ENCODE data around the gene BARX1.

Gene BARX1

DNA sequence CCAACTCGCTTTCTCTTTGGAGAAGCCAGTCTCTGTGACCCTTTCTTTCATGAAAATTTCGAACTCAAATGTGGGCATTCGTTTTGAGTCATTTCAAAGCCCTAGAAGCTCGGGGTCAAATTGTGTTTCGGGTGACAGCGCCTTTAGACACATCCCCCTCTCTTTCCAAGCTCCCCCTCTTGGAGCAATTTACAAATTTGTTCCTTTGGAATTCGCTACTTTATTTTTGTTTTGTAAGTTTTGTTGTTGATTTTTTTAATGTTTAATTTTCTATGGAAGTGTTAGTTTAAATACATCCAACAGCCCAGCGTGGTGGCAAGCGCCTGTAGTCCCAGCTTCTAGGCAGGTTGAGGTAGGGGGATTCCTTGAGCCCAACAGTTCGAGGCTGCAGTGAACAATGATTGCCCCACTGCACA, 4.6 kb upstream of the BARX1 start:
- H3K4me3 ChIP-seq (ENCODE audit: low read length): no peak overlapping the region

DNA sequence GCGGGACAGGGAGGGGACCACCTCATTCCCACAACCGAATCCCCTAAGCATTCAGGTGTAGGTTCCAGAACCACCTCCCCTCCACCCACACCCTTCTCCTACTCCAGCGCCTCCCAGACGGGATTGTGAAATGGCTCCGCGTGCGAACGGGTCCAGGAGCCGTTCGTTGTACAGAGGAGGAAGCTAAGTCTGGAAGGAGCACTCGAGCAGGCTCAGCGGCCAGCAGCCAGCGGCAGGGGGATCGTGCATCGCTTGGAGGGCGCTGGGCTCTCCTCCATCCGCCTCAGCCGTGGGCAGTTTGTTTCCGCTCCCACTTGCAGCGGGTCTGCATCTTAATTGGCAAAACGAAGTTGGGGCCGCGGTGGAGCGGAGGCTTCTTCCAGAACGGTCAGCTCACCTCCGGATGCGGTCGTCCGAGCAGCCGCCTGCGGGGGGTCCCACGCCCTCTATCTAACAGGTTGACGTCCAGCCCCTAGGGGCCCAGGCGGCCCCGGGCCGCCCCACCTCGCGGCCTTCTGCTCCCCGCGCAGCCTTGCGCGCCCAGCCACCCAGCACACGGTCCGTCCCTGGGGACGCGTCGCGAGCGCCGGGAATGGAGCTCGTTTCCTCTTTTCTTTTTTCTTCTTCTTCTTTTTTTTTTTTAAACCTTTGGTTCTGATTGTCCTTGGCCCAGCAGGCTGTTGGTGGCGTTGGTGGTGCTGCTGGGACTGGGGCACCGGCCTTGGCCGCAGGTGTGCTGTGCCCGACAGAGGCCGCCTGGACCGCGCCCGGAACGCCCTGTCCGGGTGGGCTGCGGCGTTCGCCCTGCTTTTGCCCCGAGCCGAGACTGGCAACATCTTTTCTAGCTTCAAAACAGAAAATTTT, 3.9 kb upstream of the BARX1 start:
- DNase-seq (ENCODE audit: low read depth, low spot score): no peak

More for the DNA sequence above, 4.6 kb upstream of the BARX1 start:
- Histone ChIP-seq H3K27me3 (ENCODE audit: control insufficient read depth, insufficient read depth, low read length) (peaks cover 70% of the 10 kb centered on the region), H3K4me1 (ENCODE audit: control insufficient read depth, insufficient read depth, low read length) (peaks cover 3% of the 10 kb centered on the region), H3K36me3 (ENCODE audit: control insufficient read depth, insufficient read depth, low read length) (no peaks in the 10 kb centered on the region), H3K27ac (ENCODE audit: low read length) (no peak overlapping the region), H3K9me3 (ENCODE audit: control insufficient read depth, insufficient read depth, low read length) (no peaks in the 10 kb centered on the region)
- DNase-seq (ENCODE audit: low read depth, low spot score): no peak
- WGBS (ENCODE audit: insufficient coverage, insufficient read length): 100% methylated on average over 1 of the region's 10 CpGs

DNA sequence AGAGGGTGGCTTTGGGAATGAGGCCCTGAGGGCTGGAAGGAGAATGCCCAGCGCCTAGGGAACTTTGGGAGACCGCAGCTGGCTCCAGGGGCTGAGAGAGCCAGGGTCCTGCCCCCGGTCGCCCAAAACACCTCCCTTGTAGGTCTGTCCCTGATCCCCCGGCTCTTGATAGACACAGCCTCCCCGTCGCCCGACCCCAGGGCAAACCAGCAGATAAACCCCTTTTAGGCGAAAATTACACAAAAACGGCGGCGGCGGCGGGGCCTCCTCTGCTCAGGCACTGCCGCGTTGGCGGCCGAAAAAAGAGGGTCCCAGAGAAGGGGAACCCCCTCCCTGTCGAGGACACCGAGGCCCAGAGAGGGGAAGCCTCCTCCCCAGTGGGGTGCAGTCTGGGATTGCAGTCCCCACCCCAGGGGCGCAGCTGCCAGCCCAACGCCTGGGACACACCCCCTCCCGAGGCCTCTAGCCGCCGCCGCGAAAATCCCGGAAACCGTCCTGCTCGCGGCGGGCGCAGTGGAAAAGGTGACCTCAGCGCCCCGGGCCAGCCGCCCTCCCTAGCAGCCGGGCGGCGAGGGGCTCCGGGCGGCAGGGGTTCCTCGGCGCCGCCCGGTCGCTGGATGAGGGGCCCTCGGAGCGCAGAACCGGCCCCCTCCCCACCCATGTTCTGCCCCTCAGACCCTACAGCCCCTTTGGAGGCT, 3.1 kb upstream of the BARX1 start:
- H3K36me3 ChIP-seq (ENCODE audit: control insufficient read depth, insufficient read depth, low read length): no peaks in the 10 kb centered on the region; the same call in 1 of the 2 replicates
- no peaks in the 10 kb centered on the region for H3K9me3 ChIP-seq (ENCODE audit: control insufficient read depth, insufficient read depth, low read length)
- no peak overlapping the region; the same call in 1 of the 2 replicates for H3K4me3 ChIP-seq (ENCODE audit: low read length)
- peaks cover 85% of the 10 kb centered on the region for H3K27me3 ChIP-seq (ENCODE audit: control insufficient read depth, insufficient read depth, low read length)
- DNase-seq (ENCODE audit: low read depth, low spot score): no peak
- WGBS (ENCODE audit: insufficient coverage, insufficient read length): no CpG with 5 or more reads among the region's 49 CpGs
- no peak overlapping the region for H3K27ac ChIP-seq (ENCODE audit: low read length)
- H3K4me1 ChIP-seq (ENCODE audit: control insufficient read depth, insufficient read depth, low read length): peaks cover 6% of the 10 kb centered on the region

More for the DNA sequence above, 3.9 kb upstream of the BARX1 start:
- WGBS (ENCODE audit: insufficient coverage, insufficient read length): no CpG with 5 or more reads among the region's 66 CpGs
- Histone ChIP-seq H3K27ac (ENCODE audit: low read length) (no peak overlapping the region), H3K4me3 (ENCODE audit: low read length) (no peak overlapping the region; the same call in 1 of the 2 replicates), H3K4me1 (ENCODE audit: control insufficient read depth, insufficient read depth, low read length) (peaks cover 4% of the 10 kb centered on the region), H3K27me3 (ENCODE audit: control insufficient read depth, insufficient read depth, low read length) (peaks cover 77% of the 10 kb centered on the region), H3K36me3 (ENCODE audit: control insufficient read depth, insufficient read depth, low read length) (no peaks in the 10 kb centered on the region), H3K9me3 (ENCODE audit: control insufficient read depth, insufficient read depth, low read length) (no peaks in the 10 kb centered on the region)

DNA sequence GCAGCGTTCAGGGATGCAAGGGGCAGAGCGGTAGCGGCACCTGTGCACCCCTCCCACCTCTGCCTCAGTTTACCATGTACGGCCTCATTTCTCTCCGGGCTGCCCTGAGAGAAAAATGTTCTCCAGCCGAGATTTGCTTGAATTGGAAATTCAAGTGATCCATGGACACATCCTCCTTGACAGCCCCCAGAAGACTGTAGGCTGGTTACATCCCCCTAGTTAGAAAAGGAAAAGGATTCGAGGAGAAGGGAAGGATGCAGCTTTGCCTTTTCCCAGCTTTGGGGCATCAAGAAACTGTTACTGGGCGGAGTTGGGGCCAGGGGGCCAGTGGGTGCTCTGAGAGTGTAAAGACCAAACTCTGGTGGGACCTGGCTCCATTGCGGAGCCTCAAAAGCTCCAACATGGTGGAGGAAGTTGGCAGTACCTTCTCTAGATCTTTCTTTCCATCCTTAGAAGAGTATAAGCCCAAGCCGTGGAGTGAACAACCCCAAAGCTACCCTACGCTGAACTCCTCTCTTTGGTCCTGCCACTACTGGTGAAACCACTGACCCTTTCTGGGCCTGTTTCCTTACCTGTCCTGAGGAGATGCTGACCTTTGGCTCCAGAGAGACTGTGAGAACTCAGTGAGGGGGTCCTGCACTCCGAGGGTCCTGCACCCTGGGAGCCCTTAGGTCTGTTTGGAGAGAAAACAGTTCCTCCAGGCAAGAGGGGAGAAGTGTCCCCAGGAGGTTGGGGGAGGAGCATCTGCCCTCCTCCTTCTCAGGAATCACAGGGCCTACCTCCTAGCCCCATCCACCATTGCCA, 1.0 kb upstream of the BARX1 start:
- Histone ChIP-seq H3K36me3 (ENCODE audit: control insufficient read depth, insufficient read depth, low read length) (no peaks in the 10 kb centered on the region; the same call in 1 of the 2 replicates), H3K4me3 (ENCODE audit: low read length) (no peak overlapping the region; the same call in 1 of the 2 replicates), H3K27ac (ENCODE audit: low read length) (no peak overlapping the region), H3K9me3 (ENCODE audit: control insufficient read depth, insufficient read depth, low read length) (no peaks in the 10 kb centered on the region), H3K4me1 (ENCODE audit: control insufficient read depth, insufficient read depth, low read length) (peaks cover 12% of the 10 kb centered on the region), H3K27me3 (ENCODE audit: control insufficient read depth, insufficient read depth, low read length) (peaks cover 94% of the 10 kb centered on the region)
- WGBS (ENCODE audit: insufficient coverage, insufficient read length): no CpG with 5 or more reads among the region's 12 CpGs
- no peak for DNase-seq (ENCODE audit: low read depth, low spot score)

DNA sequence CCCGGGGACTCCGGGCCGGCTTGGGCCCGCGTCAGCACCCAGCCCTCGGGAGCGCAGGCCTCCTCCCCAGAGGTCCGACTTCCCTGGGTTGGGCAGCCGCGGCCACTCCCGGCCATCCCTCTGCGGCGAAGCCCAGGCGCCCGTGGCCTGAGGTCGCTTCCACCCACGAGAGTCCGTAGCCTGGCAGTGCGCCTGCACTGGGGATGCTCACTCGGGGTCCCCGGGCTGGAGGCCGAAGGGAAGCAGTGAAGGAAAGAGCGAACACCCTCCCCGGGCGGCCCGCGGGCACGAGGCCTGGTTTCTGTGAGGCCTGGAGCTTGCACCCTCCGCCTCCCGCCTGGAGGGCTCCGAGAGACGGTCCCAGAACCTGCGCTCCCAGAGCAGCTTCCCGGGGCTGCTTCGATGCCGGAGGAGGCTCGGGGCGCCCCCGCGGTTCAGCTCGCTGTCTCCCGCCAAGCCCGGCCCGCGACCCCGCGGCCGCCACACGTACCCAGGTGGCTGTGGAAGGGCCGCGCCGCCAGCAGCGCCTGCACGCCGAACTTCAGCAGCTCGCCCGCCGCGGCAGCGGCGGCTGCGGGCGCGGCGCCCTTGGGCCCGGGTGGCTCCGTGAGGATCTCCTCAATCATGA, 607 bp downstream of the BARX1 start:
- Histone ChIP-seq H3K27me3 (ENCODE audit: control insufficient read depth, insufficient read depth, low read length) (peaks cover 90% of the 10 kb centered on the region), H3K4me1 (ENCODE audit: control insufficient read depth, insufficient read depth, low read length) (peaks cover 17% of the 10 kb centered on the region), H3K9me3 (ENCODE audit: control insufficient read depth, insufficient read depth, low read length) (no peaks in the 10 kb centered on the region), H3K27ac (ENCODE audit: low read length) (no peak overlapping the region), H3K36me3 (ENCODE audit: control insufficient read depth, insufficient read depth, low read length) (no peaks in the 10 kb centered on the region; the same call in 1 of the 2 replicates), H3K4me3 (ENCODE audit: low read length) (peak overlapping the region; percentile 5; the same call in 1 of the 2 replicates)
- no peak for DNase-seq (ENCODE audit: low read depth, low spot score)
- no CpG with 5 or more reads among the region's 67 CpGs for WGBS (ENCODE audit: insufficient coverage, insufficient read length)

DNA sequence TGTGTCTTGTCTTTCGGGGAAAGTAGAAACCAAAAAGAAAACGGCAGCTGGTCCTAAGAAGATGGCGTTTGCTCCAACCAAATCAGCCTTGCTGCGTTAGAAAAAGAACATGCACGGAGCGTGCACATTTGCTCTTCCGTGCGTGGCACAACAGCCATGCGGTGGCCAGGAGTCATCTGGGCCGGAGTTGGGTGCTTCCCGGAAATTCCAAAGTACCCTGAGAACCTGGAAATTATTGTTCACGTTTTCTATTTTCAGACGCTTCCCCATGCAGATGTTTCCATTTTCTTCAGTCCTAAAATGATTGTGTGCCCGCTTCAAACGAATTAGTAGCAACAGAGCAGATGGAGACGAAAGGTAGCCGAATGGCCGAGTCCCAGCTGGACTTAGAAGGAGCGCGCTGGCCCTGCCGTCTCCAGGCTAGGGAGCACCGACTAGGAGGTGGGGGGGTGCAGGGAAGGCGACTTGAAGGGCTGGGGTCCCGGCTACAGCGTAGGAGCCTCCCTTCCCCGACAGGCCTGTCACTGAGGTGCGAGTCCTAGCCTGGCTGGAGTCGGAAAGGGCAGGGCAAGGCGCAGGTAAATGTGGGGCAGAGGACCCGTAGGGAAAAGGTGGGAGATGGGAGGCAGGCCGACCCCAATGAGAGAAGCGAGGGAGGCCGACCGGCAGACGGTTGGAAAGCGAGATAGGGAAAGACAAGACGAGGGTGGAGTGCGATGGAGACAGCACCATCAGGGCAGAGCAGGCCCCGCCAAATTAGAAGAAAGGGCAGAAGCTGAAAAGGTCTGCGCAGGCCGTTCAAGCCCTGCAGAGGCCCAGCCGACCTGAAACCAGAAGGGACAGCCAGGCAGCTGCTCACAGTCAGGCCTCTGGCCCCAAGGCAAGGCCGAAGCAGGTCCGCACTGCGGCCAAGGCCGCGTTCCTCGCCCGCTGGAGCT, 1.4 kb downstream of the BARX1 start:
- Histone ChIP-seq H3K4me1 (ENCODE audit: control insufficient read depth, insufficient read depth, low read length) (peaks cover 23% of the 10 kb centered on the region), H3K27me3 (ENCODE audit: control insufficient read depth, insufficient read depth, low read length) (peaks cover 89% of the 10 kb centered on the region), H3K4me3 (ENCODE audit: low read length) (no peak overlapping the region), H3K27ac (ENCODE audit: low read length) (no peak overlapping the region), H3K36me3 (ENCODE audit: control insufficient read depth, insufficient read depth, low read length) (no peaks in the 10 kb centered on the region; the same call in 1 of the 2 replicates), H3K9me3 (ENCODE audit: control insufficient read depth, insufficient read depth, low read length) (no peaks in the 10 kb centered on the region)
- no peak for DNase-seq (ENCODE audit: low read depth, low spot score)
- no CpG with 5 or more reads among the region's 49 CpGs for WGBS (ENCODE audit: insufficient coverage, insufficient read length)

DNA sequence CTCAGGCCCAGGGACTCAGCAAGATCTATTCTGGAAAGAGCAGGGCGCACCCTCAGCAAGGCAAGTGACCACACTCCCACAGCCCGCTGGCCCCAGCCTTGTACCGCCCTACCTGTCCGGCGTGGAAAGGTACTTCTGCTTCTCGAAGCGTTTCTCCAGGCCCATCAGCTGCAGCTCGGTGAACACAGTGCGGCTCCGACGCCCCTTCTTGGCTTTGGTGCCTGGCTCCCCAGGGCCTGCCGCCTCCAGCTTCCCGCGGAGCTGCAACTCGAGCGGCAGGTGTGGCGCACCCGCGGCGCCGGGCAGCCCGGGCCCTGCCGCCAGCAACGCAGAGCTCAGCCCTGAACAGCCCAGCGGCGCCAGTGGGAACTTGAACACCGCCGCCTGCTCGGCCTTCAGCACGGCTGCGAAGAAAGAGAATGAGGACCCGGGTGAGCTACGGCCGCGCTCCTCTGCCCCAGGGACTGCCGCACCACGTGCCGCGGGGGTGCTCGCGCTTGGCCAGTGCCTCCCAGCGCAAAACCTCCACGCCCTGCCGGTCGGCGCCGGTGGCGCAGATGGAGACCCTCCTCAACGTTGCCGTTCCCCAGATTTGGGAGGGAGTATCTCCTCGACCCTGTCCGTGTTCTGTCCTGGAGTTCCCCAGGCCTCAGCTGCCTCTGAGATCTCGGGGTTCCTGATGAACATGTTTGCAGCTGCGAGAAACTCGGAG, 2.2 kb downstream of the BARX1 start:
- Histone ChIP-seq H3K4me3 (ENCODE audit: low read length) (no peak overlapping the region), H3K27ac (ENCODE audit: low read length) (no peak overlapping the region), H3K36me3 (ENCODE audit: control insufficient read depth, insufficient read depth, low read length) (no peaks in the 10 kb centered on the region; the same call in 1 of the 2 replicates), H3K9me3 (ENCODE audit: control insufficient read depth, insufficient read depth, low read length) (no peaks in the 10 kb centered on the region), H3K4me1 (ENCODE audit: control insufficient read depth, insufficient read depth, low read length) (peaks cover 23% of the 10 kb centered on the region), H3K27me3 (ENCODE audit: control insufficient read depth, insufficient read depth, low read length) (peaks cover 90% of the 10 kb centered on the region)
- no CpG with 5 or more reads among the region's 55 CpGs for WGBS (ENCODE audit: insufficient coverage, insufficient read length)
- no peak for DNase-seq (ENCODE audit: low read depth, low spot score)

DNA sequence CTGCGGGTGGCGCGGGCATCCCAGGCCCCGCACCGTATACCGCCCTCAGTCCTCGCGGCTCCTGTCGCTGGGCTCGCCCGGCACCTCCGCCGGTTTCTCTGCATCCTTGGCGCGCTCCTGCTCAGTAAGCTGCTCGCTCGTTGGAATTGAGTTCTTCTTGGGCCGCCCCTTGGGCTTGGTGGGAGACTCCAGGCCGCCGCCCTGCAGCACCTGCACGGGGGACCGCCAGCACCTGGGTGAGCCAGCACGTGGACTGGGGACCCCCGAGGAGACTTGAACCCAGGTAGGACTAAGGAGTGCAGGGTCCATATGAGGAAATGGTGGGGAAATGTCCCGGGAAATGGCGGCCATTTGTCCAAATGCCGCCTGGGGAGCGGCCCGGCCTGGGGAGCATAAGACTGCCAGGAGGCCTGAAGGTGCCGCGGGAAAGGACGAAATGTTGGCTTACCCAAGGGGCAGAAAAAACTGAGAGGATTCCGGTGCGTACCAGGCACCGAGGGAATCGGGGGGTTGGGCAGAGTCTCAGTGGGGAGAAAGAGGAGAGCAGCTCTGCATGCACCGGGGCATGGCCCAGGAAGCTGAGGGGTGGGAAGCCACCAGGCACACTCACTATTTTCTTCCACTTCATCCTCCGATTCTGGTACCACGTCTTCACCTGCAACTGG, 2.9 kb downstream of the BARX1 start:
- Histone ChIP-seq H3K27ac (ENCODE audit: low read length) (no peak overlapping the region), H3K4me3 (ENCODE audit: low read length) (no peak overlapping the region), H3K27me3 (ENCODE audit: control insufficient read depth, insufficient read depth, low read length) (peaks cover 90% of the 10 kb centered on the region), H3K4me1 (ENCODE audit: control insufficient read depth, insufficient read depth, low read length) (peaks cover 23% of the 10 kb centered on the region), H3K36me3 (ENCODE audit: control insufficient read depth, insufficient read depth, low read length) (no peaks in the 10 kb centered on the region; the same call in 1 of the 2 replicates), H3K9me3 (ENCODE audit: control insufficient read depth, insufficient read depth, low read length) (no peaks in the 10 kb centered on the region)
- no CpG with 5 or more reads among the region's 39 CpGs for WGBS (ENCODE audit: insufficient coverage, insufficient read length)
- DNase-seq (ENCODE audit: low read depth, low spot score): no peak

Data from iPS DF 6.9 (cell line).